ENCODE results near the gene RAB26.
"Not testable (repeated sequence)": the region's sequence is repeated elsewhere in the genome, so short reads cannot be mapped to it uniquely, and the experiment has no call there.

Gene RAB26

GRCh38 chr16:2147981-2148671 is at the start of gene RAB26:
RAB26 (plus strand) TSS chr16:2148625; CDS start chr16:2148784, 159 bp downstream.
- DNase-seq, result peak; percentile 48

- DNase-seq, result not testable (repeated sequence)
These were observed 46.8 kb upstream of the RAB26 start for GRCh38 chr16:2101581-2101980.

GRCh38 chr16:2102471-2102870 is 46.0 kb upstream of the RAB26 start:
- no peak for DNase-seq

GRCh38 chr16:2104464-2104863 is 44.0 kb upstream of the RAB26 start:
- DNase-seq, result not testable (repeated sequence)

GRCh38 chr16:2105291-2105690 is 43.1 kb upstream of the RAB26 start:
- DNase-seq, result not testable (repeated sequence)

- DNase-seq, result not testable (repeated sequence)
These were observed 42.7 kb upstream of the RAB26 start for GRCh38 chr16:2105769-2106168.

GRCh38 chr16:2106211-2106610 is 42.2 kb upstream of the RAB26 start:
- not testable (repeated sequence) for DNase-seq

- DNase-seq, result peak; percentile 88
These were observed 41.2 kb upstream of the RAB26 start for GRCh38 chr16:2107121-2107790.

GRCh38 chr16:2107791-2108125 is 40.7 kb upstream of the RAB26 start:
- DNase-seq, result not testable (repeated sequence)

- DNase-seq, result not testable (repeated sequence)
These were observed 39.8 kb upstream of the RAB26 start for GRCh38 chr16:2108446-2109270.

- DNase-seq, result not testable (repeated sequence)
These were observed 39.2 kb upstream of the RAB26 start for GRCh38 chr16:2109271-2109580.

- DNase-seq, result not testable (repeated sequence)
These were observed 38.6 kb upstream of the RAB26 start for GRCh38 chr16:2109872-2110271.

- not testable (repeated sequence) for DNase-seq
These were observed 38.0 kb upstream of the RAB26 start for GRCh38 chr16:2110332-2111008.

- not testable (repeated sequence) for DNase-seq
These were observed 37.4 kb upstream of the RAB26 start for GRCh38 chr16:2111009-2111353.

GRCh38 chr16:2111412-2112335 is 36.8 kb upstream of the RAB26 start:
- DNase-seq, result not testable (repeated sequence)

- not testable (repeated sequence) for DNase-seq
These were observed 35.8 kb upstream of the RAB26 start for GRCh38 chr16:2112539-2113106.

- DNase-seq, result not testable (repeated sequence)
These were observed 34.2 kb upstream of the RAB26 start for GRCh38 chr16:2114225-2114624.

GRCh38 chr16:2114885-2115590 is 33.4 kb upstream of the RAB26 start:
- DNase-seq, result not testable (repeated sequence)

GRCh38 chr16:2115591-2115973 is 32.8 kb upstream of the RAB26 start:
- no peak for DNase-seq

- not testable (repeated sequence) for DNase-seq
These were observed 32.0 kb upstream of the RAB26 start for GRCh38 chr16:2116428-2116827.

GRCh38 chr16:2117341-2117740 is 31.1 kb upstream of the RAB26 start:
- not testable (repeated sequence) for DNase-seq

Data from HCEC 1CT (cell line).